RWPE1 (cell line): Measurements from ENCODE around the gene SNAPIN.

Experiments used
- CTCF ChIA-PET: fragments of 350-600 bp; sonication (Branson Sonifier 250); formaldehyde crosslinking; extraction: SDS; loops from one replicate; lab custom pipeline; 2021; lab: Yijun Ruan, JAX
- POLR2A ChIA-PET: fragments of 400-600 bp; formaldehyde crosslinking; extraction: SDS; loops from one replicate; lab custom pipeline; 2020; ENCODE audit warnings: antibody characterized with exemption; ENCODE audit not compliant: low non-redundant PET; lab: Yijun Ruan, JAX
- DNase-seq: peaks from one replicate; pipeline ENCODE4 v3.0.0; 2012; ENCODE audit warnings: low spot score
- H3K27ac ChIP-seq: fragments of 450-650 bp; 2 replicates; pipeline ENCODE4 v1.5.1; 2017
- TF ChIP-seq, protein P1 (sequence below): fragments of 450-650 bp; conservative IDR thresholded peaks from 2 replicates; pipeline ENCODE4 v1.5.1; 2017; ENCODE audit warnings: low read depth, mild to moderate bottlenecking

SNAPIN gene

DNA sequence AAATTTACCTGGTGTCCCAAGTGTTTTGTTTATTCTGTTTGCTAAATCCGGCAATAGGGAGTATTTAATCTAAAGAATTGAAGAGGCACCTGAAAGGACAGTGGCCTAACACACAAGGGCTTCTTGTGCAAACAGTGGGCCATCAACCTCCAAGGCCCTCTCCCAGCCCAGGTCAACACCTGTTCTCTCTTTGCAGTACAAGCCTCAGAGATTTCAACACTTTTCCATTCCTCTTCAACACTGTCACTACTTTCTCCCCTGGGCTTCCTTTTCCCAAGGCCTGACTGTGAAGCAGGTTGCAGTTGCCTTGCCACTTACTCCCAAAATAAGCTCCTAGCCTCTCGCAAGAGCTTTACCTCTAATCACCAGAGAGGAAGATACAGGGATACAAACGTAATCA lies 3.2 kb upstream of the SNAPIN start:
- no peak overlapping the region for H3K27ac ChIP-seq
- no peak for DNase-seq
- TF ChIP-seq, protein P1, sequence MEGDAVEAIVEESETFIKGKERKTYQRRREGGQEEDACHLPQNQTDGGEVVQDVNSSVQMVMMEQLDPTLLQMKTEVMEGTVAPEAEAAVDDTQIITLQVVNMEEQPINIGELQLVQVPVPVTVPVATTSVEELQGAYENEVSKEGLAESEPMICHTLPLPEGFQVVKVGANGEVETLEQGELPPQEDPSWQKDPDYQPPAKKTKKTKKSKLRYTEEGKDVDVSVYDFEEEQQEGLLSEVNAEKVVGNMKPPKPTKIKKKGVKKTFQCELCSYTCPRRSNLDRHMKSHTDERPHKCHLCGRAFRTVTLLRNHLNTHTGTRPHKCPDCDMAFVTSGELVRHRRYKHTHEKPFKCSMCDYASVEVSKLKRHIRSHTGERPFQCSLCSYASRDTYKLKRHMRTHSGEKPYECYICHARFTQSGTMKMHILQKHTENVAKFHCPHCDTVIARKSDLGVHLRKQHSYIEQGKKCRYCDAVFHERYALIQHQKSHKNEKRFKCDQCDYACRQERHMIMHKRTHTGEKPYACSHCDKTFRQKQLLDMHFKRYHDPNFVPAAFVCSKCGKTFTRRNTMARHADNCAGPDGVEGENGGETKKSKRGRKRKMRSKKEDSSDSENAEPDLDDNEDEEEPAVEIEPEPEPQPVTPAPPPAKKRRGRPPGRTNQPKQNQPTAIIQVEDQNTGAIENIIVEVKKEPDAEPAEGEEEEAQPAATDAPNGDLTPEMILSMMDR = no peak
- ChIA-PET CTCF (no interaction called here), POLR2A (no interaction called here)

DNA sequence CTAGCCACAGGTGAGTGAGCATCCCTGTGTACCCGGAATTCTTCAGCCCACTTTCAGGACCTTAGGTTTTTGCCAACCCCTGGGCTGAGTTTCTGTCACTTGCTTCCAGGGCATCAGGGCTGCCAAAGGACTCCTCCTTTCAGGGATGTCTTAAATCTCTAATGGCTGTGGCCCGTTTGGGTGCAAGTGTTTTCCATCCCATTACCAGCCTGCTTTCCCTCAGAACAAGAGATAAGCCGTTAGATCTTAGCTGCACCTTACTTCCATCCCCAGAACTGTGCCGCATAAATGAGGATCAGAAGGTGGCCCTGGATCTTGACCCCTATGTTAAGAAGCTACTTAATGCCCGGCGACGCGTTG lies 652 bp downstream of the SNAPIN start:
- ChIA-PET CTCF (interaction anchor here (0.6 kb wide), 1 partner anchor 95 kb away, joined by 3 read pairs; no protein-coding TSS in a partner anchor), POLR2A (interaction anchor here (0.9 kb wide), 1 partner anchor 25 kb away, joined by 4 read pairs; the partner anchor contains the start of gene CHTOP)

DNA sequence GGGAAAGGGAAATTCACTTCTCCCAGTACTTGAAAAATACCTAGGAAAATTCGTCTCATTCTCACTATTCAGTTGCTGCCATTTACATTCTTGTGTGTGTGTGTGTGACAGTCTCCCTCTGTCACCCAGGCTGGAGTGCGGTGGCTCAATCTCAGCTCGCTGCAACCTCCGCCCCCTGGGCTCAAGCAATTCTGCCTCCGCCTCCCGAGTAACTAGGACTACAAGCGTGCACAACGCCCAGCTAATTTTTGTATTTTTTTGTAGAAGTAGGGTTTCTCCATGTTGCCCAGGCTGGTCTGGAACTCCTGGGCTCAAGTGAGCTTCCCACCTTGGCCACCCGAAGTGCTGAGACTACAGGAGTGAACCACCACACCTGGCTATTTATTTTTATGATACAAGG lies 1.2 kb downstream of the SNAPIN start:
- ChIA-PET POLR2A (interaction anchor here (0.9 kb wide), 1 partner anchor 26 kb away, joined by 4 read pairs; the partner anchor contains the start of gene CHTOP), CTCF (interaction anchor here (0.6 kb wide), 1 partner anchor 95 kb away, joined by 3 read pairs; no protein-coding TSS in a partner anchor)
- TF ChIP-seq, protein P1 = no peak
- no peak for DNase-seq
- H3K27ac ChIP-seq = peak overlapping the region; percentile 88

More for the DNA sequence above, 652 bp downstream of the SNAPIN start:
- DNase-seq = no peak
- TF ChIP-seq, protein P1 = no peak
- peak overlapping the region; percentile 88 for H3K27ac ChIP-seq

DNA sequence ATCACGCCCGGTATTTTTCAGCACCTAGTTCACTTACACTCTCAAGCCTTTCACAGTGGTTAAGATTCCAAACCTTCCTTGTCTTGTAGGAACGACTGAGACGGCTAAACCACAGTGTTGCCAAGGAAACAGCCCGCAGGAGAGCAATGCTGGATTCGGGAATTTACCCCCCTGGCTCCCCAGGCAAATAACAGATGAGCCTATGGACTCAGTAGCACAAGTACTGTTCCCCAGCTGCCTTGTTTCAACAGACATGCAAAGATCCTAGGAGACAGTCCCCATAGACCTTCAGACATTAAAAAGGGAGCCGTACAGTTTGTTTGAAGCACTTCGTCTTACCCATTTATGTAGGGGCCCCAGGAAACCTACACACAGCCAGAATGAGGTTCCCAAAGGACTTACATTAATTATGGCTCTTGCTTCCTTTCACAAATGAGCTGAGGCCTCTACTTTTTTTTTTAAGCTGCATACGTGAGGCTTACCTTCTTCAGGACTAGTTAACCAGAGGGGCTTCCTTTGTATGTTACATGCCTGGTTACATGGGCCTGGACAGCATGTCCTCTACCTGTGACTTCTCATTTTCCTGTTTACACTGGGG lies 2.7 kb downstream of the SNAPIN start:
- CTCF ChIA-PET = no interaction called here
- DNase-seq = no peak

DNA sequence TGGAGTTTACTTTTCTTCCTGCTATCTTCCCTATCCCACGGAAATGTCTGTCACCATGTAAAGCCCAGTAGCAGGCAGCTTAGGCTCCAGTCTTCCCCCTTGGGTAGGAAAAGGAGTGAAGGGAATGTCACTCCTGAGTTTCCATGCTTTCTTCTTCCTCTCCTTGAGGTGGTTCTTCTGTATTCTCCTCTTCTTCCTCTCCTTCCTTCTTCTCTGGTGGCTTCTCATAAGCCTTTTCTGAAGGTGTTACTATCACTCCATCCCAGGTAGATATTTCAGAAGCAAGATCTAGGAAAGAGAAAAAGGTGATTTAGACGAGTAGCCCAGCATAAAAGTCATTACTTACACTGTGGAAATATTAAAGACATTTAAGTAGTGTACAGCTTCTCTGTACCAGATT lies 3.8 kb downstream of the SNAPIN start:
- no peak overlapping the region for H3K27ac ChIP-seq
- TF ChIP-seq, protein P1 = no peak
- ChIA-PET CTCF (no interaction called here), POLR2A (no interaction called here)
- no peak for DNase-seq

More for the DNA sequence above, 2.7 kb downstream of the SNAPIN start:
- POLR2A ChIA-PET = no interaction called here
- H3K27ac ChIP-seq = peak overlapping the region; percentile 88
- TF ChIP-seq, protein P1 = no peak

DNA sequence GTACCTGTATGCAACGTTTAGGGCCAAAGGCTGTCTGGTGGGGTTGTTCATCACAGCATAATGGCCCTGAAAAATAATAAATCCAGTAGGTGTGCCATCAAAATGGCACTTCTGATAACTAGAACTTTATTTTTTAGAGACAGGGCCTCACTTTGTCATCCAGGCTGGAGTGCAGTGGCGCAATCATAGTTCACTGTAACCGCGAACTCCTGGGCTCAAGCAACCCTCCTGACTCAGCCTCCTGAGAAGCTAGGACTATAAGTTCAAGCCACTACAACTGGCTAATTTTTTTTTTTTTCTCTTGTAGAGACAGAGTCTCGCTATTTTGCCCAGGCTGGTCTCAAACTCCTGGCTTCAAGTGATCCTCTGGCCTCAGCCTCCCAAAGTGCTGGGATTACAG lies 4.7 kb downstream of the SNAPIN start:
- no peak overlapping the region; the same call in 1 of the 2 replicates for H3K27ac ChIP-seq
- TF ChIP-seq, protein P1 = no peak
- POLR2A ChIA-PET = no interaction called here
- DNase-seq = no peak
- CTCF ChIA-PET = interaction anchor here (0.6 kb wide), 1 partner anchor 29 kb away, joined by 5 read pairs; the partner anchor contains the start of gene CHTOP
